Measurements from ENCODE around the gene KRT75.

The KRT75 gene

DNA sequence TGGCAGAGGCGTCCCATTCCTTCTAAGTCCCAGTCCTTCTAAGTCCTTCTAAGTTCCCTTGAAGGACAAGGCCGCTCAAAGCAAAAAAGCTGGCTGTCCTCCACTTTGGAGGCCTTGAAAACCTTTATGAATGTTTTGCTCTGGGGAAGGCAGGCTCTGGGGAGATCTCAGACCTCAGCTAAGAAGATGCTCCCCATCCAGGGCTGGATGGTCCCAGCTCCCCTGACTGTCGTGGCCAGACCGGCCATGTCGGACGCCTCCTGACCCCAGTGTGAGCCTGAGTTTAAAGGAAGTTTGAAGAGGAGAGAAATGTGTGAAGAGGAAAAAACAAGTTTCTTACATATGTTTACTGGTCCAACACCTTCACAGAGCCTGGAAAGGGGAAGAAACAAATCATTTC lies 54.6 kb downstream of the KRT75 start:
- Histone ChIP-seq H3K9me3 (ENCODE audit: control insufficient read depth, insufficient read depth, low read length) (no peaks in the 10 kb centered on the region), H3K9me2 (replicated peaks; ENCODE audit: control insufficient read depth, low read length) (no peaks in the 10 kb centered on the region), H4K20me1 (ENCODE audit: control insufficient read depth, insufficient read depth, low read depth, low read length) (no peaks in the 10 kb centered on the region), H3F3A (ENCODE audit: control insufficient read depth, insufficient read depth) (no peaks in the 10 kb centered on the region), H3K4me1 (ENCODE audit: control insufficient read depth, low read length) (no peaks in the 10 kb centered on the region), H3K4me2 (ENCODE audit: low read length) (no peak overlapping the region), H3K27ac (ENCODE audit: low read depth, low read length) (no peak overlapping the region), H3K27me3 (ENCODE audit: control insufficient read depth, low read length) (peaks cover 15% of the 10 kb centered on the region), H3K4me3 (ENCODE audit: low read length) (no peak overlapping the region), H3K36me3 (ENCODE audit: control insufficient read depth, low read length) (no peaks in the 10 kb centered on the region), H3K79me2 (ENCODE audit: control insufficient read depth, low read length) (no peaks in the 10 kb centered on the region)
- no peak for TF ChIP-seq EZH2phosphoT487 (IDR thresholded peaks at IDR 0.05; ENCODE audit: borderline replicate concordance, low read length)
- TF ChIP-seq, protein P1, sequence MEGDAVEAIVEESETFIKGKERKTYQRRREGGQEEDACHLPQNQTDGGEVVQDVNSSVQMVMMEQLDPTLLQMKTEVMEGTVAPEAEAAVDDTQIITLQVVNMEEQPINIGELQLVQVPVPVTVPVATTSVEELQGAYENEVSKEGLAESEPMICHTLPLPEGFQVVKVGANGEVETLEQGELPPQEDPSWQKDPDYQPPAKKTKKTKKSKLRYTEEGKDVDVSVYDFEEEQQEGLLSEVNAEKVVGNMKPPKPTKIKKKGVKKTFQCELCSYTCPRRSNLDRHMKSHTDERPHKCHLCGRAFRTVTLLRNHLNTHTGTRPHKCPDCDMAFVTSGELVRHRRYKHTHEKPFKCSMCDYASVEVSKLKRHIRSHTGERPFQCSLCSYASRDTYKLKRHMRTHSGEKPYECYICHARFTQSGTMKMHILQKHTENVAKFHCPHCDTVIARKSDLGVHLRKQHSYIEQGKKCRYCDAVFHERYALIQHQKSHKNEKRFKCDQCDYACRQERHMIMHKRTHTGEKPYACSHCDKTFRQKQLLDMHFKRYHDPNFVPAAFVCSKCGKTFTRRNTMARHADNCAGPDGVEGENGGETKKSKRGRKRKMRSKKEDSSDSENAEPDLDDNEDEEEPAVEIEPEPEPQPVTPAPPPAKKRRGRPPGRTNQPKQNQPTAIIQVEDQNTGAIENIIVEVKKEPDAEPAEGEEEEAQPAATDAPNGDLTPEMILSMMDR (IDR thresholded peaks at IDR 0.05; ENCODE audit: low read depth, low read length, poor library complexity, severe bottlenecking) = no peak

DNA sequence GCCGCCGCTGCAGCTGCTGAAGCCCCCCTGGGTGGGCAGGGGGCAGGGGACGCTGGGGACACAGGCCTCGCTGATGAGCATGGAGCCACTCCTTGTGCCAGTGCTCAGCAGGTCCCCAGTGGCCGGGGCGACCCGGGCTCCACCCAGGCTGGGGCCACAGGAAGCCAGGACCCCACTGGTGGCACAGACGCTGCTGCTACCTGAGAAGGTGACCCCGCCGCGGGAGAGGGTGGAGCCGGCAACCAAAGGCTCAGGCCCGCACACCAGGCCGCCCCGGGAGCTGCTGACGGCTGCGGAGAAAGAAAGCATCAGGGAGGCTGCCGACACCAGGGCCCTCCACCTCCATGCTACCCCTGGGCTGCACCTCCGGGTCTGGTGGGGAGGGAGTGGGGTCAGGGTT lies 56.1 kb downstream of the KRT75 start:
- Histone ChIP-seq H4K20me1 (ENCODE audit: control insufficient read depth, insufficient read depth, low read depth, low read length) (no peaks in the 10 kb centered on the region), H3K4me1 (ENCODE audit: control insufficient read depth, low read length) (no peaks in the 10 kb centered on the region), H3K27me3 (ENCODE audit: control insufficient read depth, low read length) (peaks cover 8% of the 10 kb centered on the region), H3K27ac (ENCODE audit: low read depth, low read length) (no peak overlapping the region), H3K79me2 (ENCODE audit: control insufficient read depth, low read length) (no peaks in the 10 kb centered on the region), H3K4me2 (ENCODE audit: low read length) (no peak overlapping the region), H3K9me3 (ENCODE audit: control insufficient read depth, insufficient read depth, low read length) (no peaks in the 10 kb centered on the region), H3K4me3 (ENCODE audit: low read length) (no peak overlapping the region), H3K9me2 (replicated peaks; ENCODE audit: control insufficient read depth, low read length) (no peaks in the 10 kb centered on the region), H3F3A (ENCODE audit: control insufficient read depth, insufficient read depth) (no peaks in the 10 kb centered on the region), H3K36me3 (ENCODE audit: control insufficient read depth, low read length) (no peaks in the 10 kb centered on the region)
- no peak for TF ChIP-seq EZH2phosphoT487 (IDR thresholded peaks at IDR 0.05; ENCODE audit: borderline replicate concordance, low read length)
- TF ChIP-seq, protein P1 (IDR thresholded peaks at IDR 0.05; ENCODE audit: low read depth, low read length, poor library complexity, severe bottlenecking) = no peak

DNA sequence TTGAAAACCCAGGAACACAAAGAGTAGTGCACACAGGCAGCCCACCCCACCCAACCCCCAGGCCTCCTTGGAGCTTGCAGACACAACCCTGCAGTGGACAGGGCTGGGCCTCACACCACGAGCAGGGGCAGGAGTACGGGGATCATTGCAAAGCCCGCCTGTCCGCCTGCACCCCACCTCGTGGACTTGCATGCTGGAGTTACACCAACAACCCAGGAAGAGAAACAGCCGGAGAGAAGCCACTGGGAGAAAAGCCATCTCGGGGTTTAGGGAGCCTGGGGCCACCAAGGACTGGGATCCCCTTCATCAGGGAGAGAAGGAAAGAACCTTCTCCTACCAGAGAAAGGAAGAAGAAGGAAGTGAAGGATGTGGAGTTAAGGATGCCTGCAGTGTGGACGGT lies 56.9 kb downstream of the KRT75 start:
- no peaks in the 10 kb centered on the region for H3K36me3 ChIP-seq (ENCODE audit: control insufficient read depth, low read length)
- no peak overlapping the region for H3K4me2 ChIP-seq (ENCODE audit: low read length)
- no peak overlapping the region for H3K27ac ChIP-seq (ENCODE audit: low read depth, low read length)
- no peaks in the 10 kb centered on the region for H3K4me1 ChIP-seq (ENCODE audit: control insufficient read depth, low read length)
- H3K9me2 ChIP-seq (replicated peaks; ENCODE audit: control insufficient read depth, low read length) = no peaks in the 10 kb centered on the region
- no peaks in the 10 kb centered on the region for H4K20me1 ChIP-seq (ENCODE audit: control insufficient read depth, insufficient read depth, low read depth, low read length)
- no peak overlapping the region for H3K4me3 ChIP-seq (ENCODE audit: low read length)
- no peaks in the 10 kb centered on the region for H3F3A ChIP-seq (ENCODE audit: control insufficient read depth, insufficient read depth)
- no peaks in the 10 kb centered on the region for H3K9me3 ChIP-seq (ENCODE audit: control insufficient read depth, insufficient read depth, low read length)
- no peaks in the 10 kb centered on the region; the same call in 1 of the 2 replicates for H3K27me3 ChIP-seq (ENCODE audit: control insufficient read depth, low read length)
- TF ChIP-seq EZH2phosphoT487 (IDR thresholded peaks at IDR 0.05; ENCODE audit: borderline replicate concordance, low read length) = no peak
- TF ChIP-seq, protein P1 (IDR thresholded peaks at IDR 0.05; ENCODE audit: low read depth, low read length, poor library complexity, severe bottlenecking) = no peak
- no peaks in the 10 kb centered on the region for H3K79me2 ChIP-seq (ENCODE audit: control insufficient read depth, low read length)
